K562 (cell line): ENCODE data around the gene ZSWIM4. TPM values are rescaled to one million over a fixed set of nuclear protein-coding genes. Genes with fewer than 3 reads are reported as not detected.

Experiments used
- CBX2 ChIP-seq: fragments of 200-600 bp; sonication (generic); IDR thresholded peaks from one replicate; pipeline ENCODE4 v1.6.1; 2012; ENCODE audit warnings: mild to moderate bottlenecking, low read length, inconsistent platforms; ENCODE audit not compliant: insufficient read depth, poor library complexity, severe bottlenecking
- CREB1 ChIP-seq, 2 experiments: sonication (generic) in 1 of 2; formaldehyde crosslinking in 1 of 2; IDR thresholded peaks; 2 replicates each; pipeline versions ENCODE4 v1.6.1 to v1.8.0; 2012 to 2022; ENCODE audit warnings: inconsistent platforms in 1 of 2, mild to moderate bottlenecking in 1 of 2, missing genetic modification reagents in 1 of 2, moderate library complexity in 1 of 2
- FUS ChIP-seq: fragments of 200-400 bp; formaldehyde crosslinking; optimal IDR thresholded peaks from 2 replicates; pipeline ENCODE3; 2017; ENCODE audit warnings: low read depth, low read length
- HNRNPH1 ChIP-seq: fragments of 200-400 bp; formaldehyde crosslinking; optimal IDR thresholded peaks from 2 replicates; pipeline ENCODE3; 2017; ENCODE audit warnings: low read depth, mild to moderate bottlenecking, low read length, moderate library complexity
- KDM2B ChIP-seq: fragments of 250-450 bp; sonication (Bioruptor Pico); IDR thresholded peaks from 2 replicates; pipeline ENCODE4 v1.8.0; 2021; ENCODE audit warnings: mild to moderate bottlenecking, moderate library complexity
- MAFK ChIP-seq: IDR thresholded peaks from 2 replicates; pipeline ENCODE4 v1.6.1; 2011; ENCODE audit warnings: low read length, improper control_type of control experiment
- NCOA4 ChIP-seq: fragments of 450-650 bp; IDR thresholded peaks from 2 replicates; pipeline ENCODE4 v1.6.1; 2018; ENCODE audit warnings: mild to moderate bottlenecking; ENCODE audit not compliant: partially characterized antibody
- NFRKB ChIP-seq: fragments of 450-650 bp; IDR thresholded peaks from 2 replicates; pipeline ENCODE4 v1.6.1; 2016; ENCODE audit warnings: low read depth
- PRPF4 ChIP-seq: fragments of 200-400 bp; formaldehyde crosslinking; IDR thresholded peaks from one replicate; pipeline ENCODE4 v1.6.1; 2017; ENCODE audit warnings: low read length, low read depth, mild to moderate bottlenecking; ENCODE audit not compliant: insufficient read depth, poor library complexity, severe bottlenecking
- SMAD1 ChIP-seq: fragments of 150-350 bp; IDR thresholded peaks from 2 replicates; pipeline ENCODE4 v1.6.1; 2014; ENCODE audit warnings: low read length, low read depth; ENCODE audit not compliant: partially characterized antibody
- SRF ChIP-seq, 2 experiments: fragments of 250-450, 450-650 bp in 1 of 2; sonication (Bioruptor Pico) in 1 of 2; sonication (generic) in 1 of 2; formaldehyde crosslinking; IDR thresholded peaks; 2 replicates each; pipeline versions ENCODE4 v1.5.0 to v1.5.1; 2020 to 2022; ENCODE audit warnings: mild to moderate bottlenecking in 1 of 2, missing genetic modification reagents in 1 of 2
- TBL1XR1 ChIP-seq, 2 experiments: IDR thresholded peaks; 2 replicates each; pipeline ENCODE4 v1.6.1; 2012; ENCODE audit warnings: improper control_type of control experiment in 2 of 2, low read length in 2 of 2, mild to moderate bottlenecking in 1 of 2
- polyA plus RNA-seq, 8 experiments: library from polyadenylated mRNA; depleted of rRNA in 4 of 8; stranded (reverse) in 5 of 8; unstranded in 3 of 8; fragments of >200 nt; fragmentation: Nextera tagmentation in 2 of 8; fragmentation: Illumina TruSeq in 1 of 8; extraction: Ambion mirVana in 2 of 8; extraction: Trizol in 1 of 8; gene quantifications; 2 replicates each; pipeline versions ENCODE4 v1.2.1 to v1.2.3, GENCODE V29; 2011 to 2014; ENCODE audit warnings: inconsistent platforms in 1 of 8, missing spikeins in 1 of 8
- total RNA-seq, 7 experiments: library from RNA; depleted of rRNA in 6 of 7; stranded (reverse); fragments of >200 nt in 6 of 7; fragmentation: Illumina TruSeq in 2 of 7; extraction: Trizol in 2 of 7; gene quantifications; 2 replicates each; pipeline versions ENCODE4 v1.2.1 to v1.2.3, GENCODE V29; 2011 to 2021; ENCODE audit warnings: low replicate concordance in 1 of 7
- TF ChIP-seq, protein P1 (sequence below): sonication (generic); formaldehyde crosslinking; IDR thresholded peaks from 2 replicates; pipeline ENCODE4 v1.8.1; 2023; ENCODE audit warnings: mild to moderate bottlenecking, missing genetic modification reagents
- TF ChIP-seq, protein P2 (sequence below): sonication (generic); formaldehyde crosslinking; IDR thresholded peaks from 2 replicates; pipeline ENCODE4 v1.8.0; 2022; ENCODE audit warnings: mild to moderate bottlenecking, missing genetic modification reagents, borderline replicate concordance
- TF ChIP-seq, protein P3 (sequence below), 3 experiments: fragments of 200-800 bp in 1 of 3; sonication (Bioruptor generic) in 1 of 3; sonication (generic) in 1 of 3; formaldehyde crosslinking in 1 of 3; IDR thresholded peaks; 2 replicates each; pipeline versions ENCODE4 v1.6.1 to v1.8.0; 2016 to 2022; ENCODE audit warnings: mild to moderate bottlenecking in 2 of 3, missing compliant biosample characterization in 2 of 3, missing genetic modification characterization in 2 of 3, missing genetic modification reagents in 1 of 3
- TF ChIP-seq, protein P4 (sequence below), 2 experiments: fragments of 450-650 bp; IDR thresholded peaks; 2 replicates each; pipeline ENCODE4 v1.6.1; 2016
- TF ChIP-seq, protein P5 (sequence below): fragments of 250-450 bp; sonication (Bioruptor Pico); IDR thresholded peaks from 2 replicates; pipeline ENCODE4 v1.4.0; 2020; ENCODE audit warnings: mild to moderate bottlenecking

ZSWIM4 gene
- total and polyA plus RNA-seq, 9 of the 15 experiments (the other 6 are each of a cell fraction or from before 2014, with no cell fraction given), result 0.25 to 3.7 (median 0.79) TPM; not detected in 2

DNA sequence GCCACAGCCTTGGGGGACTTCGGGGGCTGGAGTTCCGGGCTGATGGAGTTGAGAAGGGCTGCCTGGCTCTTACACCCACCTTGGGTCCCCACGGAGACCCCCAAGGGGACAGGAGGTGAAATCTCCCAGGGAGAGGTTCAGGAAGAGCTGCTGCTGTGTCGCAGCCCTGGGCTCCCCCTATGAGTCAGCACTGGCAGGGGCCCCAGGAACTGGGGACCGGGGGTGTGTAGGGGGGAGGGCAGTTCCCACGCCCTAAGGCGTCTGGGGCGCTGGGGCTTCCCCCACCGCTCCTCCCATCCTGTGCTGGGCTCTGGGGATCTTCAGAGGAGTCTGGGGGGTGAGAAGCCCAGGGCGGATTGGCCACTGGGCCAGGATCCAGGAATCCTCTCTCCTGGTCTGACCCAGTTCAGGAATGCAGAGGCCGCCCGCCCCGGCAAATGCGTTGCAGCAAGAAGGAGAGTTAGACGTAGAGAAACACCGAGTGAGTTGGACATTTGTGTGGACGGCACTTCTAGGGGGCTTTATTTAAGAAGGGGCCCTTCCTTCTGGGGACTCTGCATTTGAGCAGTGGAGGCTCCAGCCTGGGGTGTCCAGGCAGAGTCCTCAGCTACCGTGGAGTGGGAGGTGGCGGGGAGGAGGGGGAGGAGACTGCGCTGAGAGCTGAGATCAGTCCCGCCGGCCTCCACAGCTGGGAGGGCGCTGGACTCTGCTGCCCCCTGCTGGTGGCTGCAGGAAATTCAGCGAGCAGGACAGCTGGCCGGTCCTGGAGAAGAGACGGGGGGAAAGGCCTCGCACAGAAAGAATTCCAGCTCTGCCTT is 66.7 kb downstream of the ZSWIM4 start (continued):
- TF ChIP-seq TBL1XR1 (IDR thresholded peaks at IDR 0.05; ENCODE audit: low read length in 2 of 2), result 0 out of 4 replicates have a peak, but pooled peaks have one; percentile 34 to 61
- TF ChIP-seq, protein P1, sequence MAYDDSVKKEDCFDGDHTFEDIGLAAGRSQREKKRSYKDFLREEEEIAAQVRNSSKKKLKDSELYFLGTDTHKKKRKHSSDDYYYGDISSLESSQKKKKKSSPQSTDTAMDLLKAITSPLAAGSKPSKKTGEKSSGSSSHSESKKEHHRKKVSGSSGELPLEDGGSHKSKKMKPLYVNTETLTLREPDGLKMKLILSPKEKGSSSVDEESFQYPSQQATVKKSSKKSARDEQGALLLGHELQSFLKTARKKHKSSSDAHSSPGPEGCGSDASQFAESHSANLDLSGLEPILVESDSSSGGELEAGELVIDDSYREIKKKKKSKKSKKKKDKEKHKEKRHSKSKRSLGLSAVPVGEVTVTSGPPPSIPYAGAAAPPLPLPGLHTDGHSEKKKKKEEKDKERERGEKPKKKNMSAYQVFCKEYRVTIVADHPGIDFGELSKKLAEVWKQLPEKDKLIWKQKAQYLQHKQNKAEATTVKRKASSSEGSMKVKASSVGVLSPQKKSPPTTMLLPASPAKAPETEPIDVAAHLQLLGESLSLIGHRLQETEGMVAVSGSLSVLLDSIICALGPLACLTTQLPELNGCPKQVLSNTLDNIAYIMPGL (CRISPR knock-in tag), result no peak
- no peak for TF ChIP-seq KDM2B (CRISPR knock-in tag)
- peak; percentile 44; the same call in 1 of the 2 replicates for TF ChIP-seq NFRKB
- TF ChIP-seq, protein P2, sequence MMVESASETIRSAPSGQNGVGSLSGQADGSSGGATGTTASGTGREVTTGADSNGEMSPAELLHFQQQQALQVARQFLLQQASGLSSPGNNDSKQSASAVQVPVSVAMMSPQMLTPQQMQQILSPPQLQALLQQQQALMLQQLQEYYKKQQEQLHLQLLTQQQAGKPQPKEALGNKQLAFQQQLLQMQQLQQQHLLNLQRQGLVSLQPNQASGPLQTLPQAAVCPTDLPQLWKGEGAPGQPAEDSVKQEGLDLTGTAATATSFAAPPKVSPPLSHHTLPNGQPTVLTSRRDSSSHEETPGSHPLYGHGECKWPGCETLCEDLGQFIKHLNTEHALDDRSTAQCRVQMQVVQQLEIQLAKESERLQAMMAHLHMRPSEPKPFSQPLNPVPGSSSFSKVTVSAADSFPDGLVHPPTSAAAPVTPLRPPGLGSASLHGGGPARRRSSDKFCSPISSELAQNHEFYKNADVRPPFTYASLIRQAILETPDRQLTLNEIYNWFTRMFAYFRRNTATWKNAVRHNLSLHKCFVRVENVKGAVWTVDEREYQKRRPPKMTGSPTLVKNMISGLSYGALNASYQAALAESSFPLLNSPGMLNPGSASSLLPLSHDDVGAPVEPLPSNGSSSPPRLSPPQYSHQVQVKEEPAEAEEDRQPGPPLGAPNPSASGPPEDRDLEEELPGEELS (CRISPR knock-in tag), result no peak
- peak; percentile 59 for TF ChIP-seq MAFK
- TF ChIP-seq, protein P3, sequence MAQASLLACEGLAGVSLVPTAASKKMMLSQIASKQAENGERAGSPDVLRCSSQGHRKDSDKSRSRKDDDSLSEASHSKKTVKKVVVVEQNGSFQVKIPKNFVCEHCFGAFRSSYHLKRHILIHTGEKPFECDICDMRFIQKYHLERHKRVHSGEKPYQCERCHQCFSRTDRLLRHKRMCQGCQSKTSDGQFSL (CRISPR knock-in tag; IDR thresholded peaks at IDR 0.05), result 0 out of 2 replicates have a peak, but pooled peaks have one; percentile 15
- TF ChIP-seq, protein P3 (tag; IDR thresholded peaks at IDR 0.05), result no peak
- TF ChIP-seq SRF (CRISPR knock-in tag; IDR thresholded peaks at IDR 0.05), result peak in 1 of 2 experiments; percentile 74; a peak in 1 of 4 replicates
- no peak for TF ChIP-seq NCOA4
- TF ChIP-seq, protein P4, sequence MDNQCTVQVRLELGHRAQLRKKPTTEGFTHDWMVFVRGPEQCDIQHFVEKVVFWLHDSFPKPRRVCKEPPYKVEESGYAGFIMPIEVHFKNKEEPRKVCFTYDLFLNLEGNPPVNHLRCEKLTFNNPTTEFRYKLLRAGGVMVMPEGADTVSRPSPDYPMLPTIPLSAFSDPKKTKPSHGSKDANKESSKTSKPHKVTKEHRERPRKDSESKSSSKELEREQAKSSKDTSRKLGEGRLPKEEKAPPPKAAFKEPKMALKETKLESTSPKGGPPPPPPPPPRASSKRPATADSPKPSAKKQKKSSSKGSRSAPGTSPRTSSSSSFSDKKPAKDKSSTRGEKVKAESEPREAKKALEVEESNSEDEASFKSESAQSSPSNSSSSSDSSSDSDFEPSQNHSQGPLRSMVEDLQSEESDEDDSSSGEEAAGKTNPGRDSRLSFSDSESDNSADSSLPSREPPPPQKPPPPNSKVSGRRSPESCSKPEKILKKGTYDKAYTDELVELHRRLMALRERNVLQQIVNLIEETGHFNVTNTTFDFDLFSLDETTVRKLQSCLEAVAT (IDR thresholded peaks at IDR 0.05), result peak in 1 of 2 experiments; percentile 36; a peak in 2 of 4 replicates
- TF ChIP-seq PRPF4, result no peak
- TF ChIP-seq CBX2, result no peak
- peak; percentile 59 for TF ChIP-seq SMAD1
- TF ChIP-seq FUS, result no peak
- TF ChIP-seq, protein P5, sequence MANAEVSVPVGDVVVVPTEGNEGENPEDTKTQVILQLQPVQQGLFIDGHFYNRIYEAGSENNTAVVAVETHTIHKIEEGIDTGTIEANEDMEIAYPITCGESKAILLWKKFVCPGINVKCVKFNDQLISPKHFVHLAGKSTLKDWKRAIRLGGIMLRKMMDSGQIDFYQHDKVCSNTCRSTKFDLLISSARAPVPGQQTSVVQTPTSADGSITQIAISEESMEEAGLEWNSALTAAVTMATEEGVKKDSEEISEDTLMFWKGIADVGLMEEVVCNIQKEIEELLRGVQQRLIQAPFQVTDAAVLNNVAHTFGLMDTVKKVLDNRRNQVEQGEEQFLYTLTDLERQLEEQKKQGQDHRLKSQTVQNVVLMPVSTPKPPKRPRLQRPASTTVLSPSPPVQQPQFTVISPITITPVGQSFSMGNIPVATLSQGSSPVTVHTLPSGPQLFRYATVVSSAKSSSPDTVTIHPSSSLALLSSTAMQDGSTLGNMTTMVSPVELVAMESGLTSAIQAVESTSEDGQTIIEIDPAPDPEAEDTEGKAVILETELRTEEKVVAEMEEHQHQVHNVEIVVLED (CRISPR knock-in tag), result no peak
- TF ChIP-seq CREB1 (IDR thresholded peaks at IDR 0.05), result no peak
- no peak for TF ChIP-seq CREB1 (CRISPR knock-in tag; IDR thresholded peaks at IDR 0.05)
- no peak for TF ChIP-seq HNRNPH1
